ENCODE results near the gene ATP2A3. TPM values are rescaled to one million over a fixed set of nuclear protein-coding genes. Genes with fewer than 3 reads are reported as not detected.

ATP2A3 gene
- total RNA-seq, 1 experiment from 2014 or later: 13.3 TPM

DNA sequence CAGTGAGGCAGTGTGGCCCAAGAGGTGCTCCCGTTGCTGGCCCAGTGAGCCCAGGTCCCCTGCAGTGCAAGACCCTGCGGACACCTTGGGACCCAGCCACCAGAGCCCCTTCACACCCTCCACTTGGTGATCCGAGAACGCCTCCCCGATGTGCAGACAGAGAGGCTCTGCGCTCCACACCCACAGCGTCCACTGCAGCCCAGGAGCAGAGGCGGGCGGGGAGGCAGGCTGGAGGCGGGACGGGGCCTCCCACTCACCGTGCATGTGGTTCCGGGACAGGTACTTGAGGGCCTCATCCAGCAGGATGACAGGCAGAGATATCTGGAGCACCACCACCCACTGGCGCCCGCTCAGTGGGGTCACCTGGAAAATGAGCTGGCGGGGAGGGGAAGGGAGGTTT, 35.8 kb downstream of the ATP2A3 start:
- H3K27me3 Mint-ChIP-seq (ENCODE audit: low read depth): no peaks in the 10 kb centered on the region
- H2BK20ac ChIP-seq (ENCODE audit: low read depth, low read length, poor library complexity, severe bottlenecking): no peak overlapping the region
- H3K18ac ChIP-seq (ENCODE audit: insufficient read length, low read depth, low read length): no peak overlapping the region
- H2BK12ac ChIP-seq (ENCODE audit: insufficient read length, low read depth, low read length): no peak overlapping the region
- TF ChIP-seq, protein P1, sequence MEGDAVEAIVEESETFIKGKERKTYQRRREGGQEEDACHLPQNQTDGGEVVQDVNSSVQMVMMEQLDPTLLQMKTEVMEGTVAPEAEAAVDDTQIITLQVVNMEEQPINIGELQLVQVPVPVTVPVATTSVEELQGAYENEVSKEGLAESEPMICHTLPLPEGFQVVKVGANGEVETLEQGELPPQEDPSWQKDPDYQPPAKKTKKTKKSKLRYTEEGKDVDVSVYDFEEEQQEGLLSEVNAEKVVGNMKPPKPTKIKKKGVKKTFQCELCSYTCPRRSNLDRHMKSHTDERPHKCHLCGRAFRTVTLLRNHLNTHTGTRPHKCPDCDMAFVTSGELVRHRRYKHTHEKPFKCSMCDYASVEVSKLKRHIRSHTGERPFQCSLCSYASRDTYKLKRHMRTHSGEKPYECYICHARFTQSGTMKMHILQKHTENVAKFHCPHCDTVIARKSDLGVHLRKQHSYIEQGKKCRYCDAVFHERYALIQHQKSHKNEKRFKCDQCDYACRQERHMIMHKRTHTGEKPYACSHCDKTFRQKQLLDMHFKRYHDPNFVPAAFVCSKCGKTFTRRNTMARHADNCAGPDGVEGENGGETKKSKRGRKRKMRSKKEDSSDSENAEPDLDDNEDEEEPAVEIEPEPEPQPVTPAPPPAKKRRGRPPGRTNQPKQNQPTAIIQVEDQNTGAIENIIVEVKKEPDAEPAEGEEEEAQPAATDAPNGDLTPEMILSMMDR (conservative IDR thresholded peaks at IDR 0.05): no peak
- H3K4ac ChIP-seq (ENCODE audit: low read depth, low read length): no peak overlapping the region
- 0 out of 7 replicates have a peak overlapping the region, but pooled peaks of 1 of the 3 experiments have one; percentile 48 for H3K27ac Mint-ChIP-seq
- no peak overlapping the region for H4K5ac ChIP-seq (ENCODE audit: insufficient read length, low read depth, low read length)
- H3K14ac ChIP-seq (ENCODE audit: insufficient read depth, low read length): no peak overlapping the region
- no peaks in the 10 kb centered on the region for H4K20me1 ChIP-seq (ENCODE audit: control insufficient read depth, insufficient read depth, insufficient read length)
- H4K8ac ChIP-seq (replicated peaks; ENCODE audit: insufficient read length, low read depth, low read length): no peak overlapping the region
- H3T11ph ChIP-seq (ENCODE audit: low read length): no peak overlapping the region
- no peak overlapping the region for H3K27ac ChIP-seq (ENCODE audit: insufficient read length, low read depth, low read length)
- H3K56ac ChIP-seq (ENCODE audit: insufficient read length, low read depth, low read length): no peak overlapping the region
- no peak overlapping the region for H2AK5ac ChIP-seq (ENCODE audit: insufficient read length, low read length)
- H3K4me1 ChIP-seq (ENCODE audit: insufficient read depth, low read length): no peaks in the 10 kb centered on the region
- no peak overlapping the region for H2BK15ac ChIP-seq (ENCODE audit: low read depth, low read length)
- no peak overlapping the region for H3K9ac ChIP-seq (ENCODE audit: extremely low read depth, insufficient read length, low read length)
- H3K4me1 Mint-ChIP-seq: peaks cover 9 to 24% of the 10 kb centered on the region in 2 experiments; a peak in 3 of 4 replicates
- H4K91ac ChIP-seq (ENCODE audit: insufficient read length, low read depth, low read length): no peak overlapping the region
- no peaks in the 10 kb centered on the region for H3K79me1 ChIP-seq (ENCODE audit: insufficient read depth, low read depth, low read length, poor library complexity, severe bottlenecking)
- 0 out of 7 replicates have a peak, but pooled peaks cover 0 to 3% (median 0%) of the 10 kb centered on the region in 3 experiments for H3K36me3 Mint-ChIP-seq (ENCODE audit: insufficient read depth in 1 of 3, low read depth in 3 of 3)
- H2BK120ac ChIP-seq (ENCODE audit: low read depth, low read length, poor library complexity, severe bottlenecking): no peak overlapping the region
- no peak overlapping the region for H3K4me3 Mint-ChIP-seq
- no peak overlapping the region for H2AFZ ChIP-seq (ENCODE audit: low read length)
- H3K23me2 ChIP-seq (ENCODE audit: insufficient read length, low read depth, low read length, poor library complexity, severe bottlenecking): no peaks in the 10 kb centered on the region
- no peaks in the 10 kb centered on the region for H3K9me3 Mint-ChIP-seq
- H3K27me3 ChIP-seq (ENCODE audit: insufficient read depth, low read length): no peaks in the 10 kb centered on the region
- no peak overlapping the region for H3K4me2 ChIP-seq (ENCODE audit: insufficient read depth, insufficient read length, low read length)
- no peak overlapping the region for H3K23ac ChIP-seq (ENCODE audit: insufficient read length, low read depth, low read length)
- H2BK5ac ChIP-seq (ENCODE audit: insufficient read length, low read length): no peak overlapping the region
- no peaks in the 10 kb centered on the region for H3K9me3 ChIP-seq (ENCODE audit: control insufficient read depth, low read depth, low read length)
- DNase-seq: peak; percentile 31
- no peaks in the 10 kb centered on the region for H3K79me2 ChIP-seq (ENCODE audit: insufficient read depth, low read length)
- WGBS (ENCODE audit: extremely low coverage, insufficient read length, low lambda C conversion rate): no CpG with 5 or more reads among the region's 16 CpGs

All from H9 (cell line).